Muscle of back (tissue), 11 donors: ENCODE results near the gene ASXL2. TPM values are rescaled to one million over a fixed set of nuclear protein-coding genes. Genes with fewer than 3 reads are reported as not detected.
A peak's percentile ranks its signal among the peaks of the same experiment; 100 is the strongest.
"Not testable (repeated sequence)": the region's sequence is repeated elsewhere in the genome, so short reads cannot be mapped to it uniquely, and the experiment has no call there.

Source experiments
- DNase-seq, 3 donors: peaks; one replicate each; pipeline versions ENCODE4 v3.0.0 to v3.0.0-alpha.2; 2013
- polyA plus RNA-seq, 10 donors: library from polyadenylated mRNA; unstranded; fragments of 120-200 nt; gene quantifications; one replicate each; pipeline ENCODE4 v1.2.1, GENCODE V29; 2013; ENCODE audit not compliant: insufficient read length in 10 of 10

Gene ASXL2
- polyA plus RNA-seq, 10 donors = 10.3 to 19.5 (median 13.4) TPM

DNA sequence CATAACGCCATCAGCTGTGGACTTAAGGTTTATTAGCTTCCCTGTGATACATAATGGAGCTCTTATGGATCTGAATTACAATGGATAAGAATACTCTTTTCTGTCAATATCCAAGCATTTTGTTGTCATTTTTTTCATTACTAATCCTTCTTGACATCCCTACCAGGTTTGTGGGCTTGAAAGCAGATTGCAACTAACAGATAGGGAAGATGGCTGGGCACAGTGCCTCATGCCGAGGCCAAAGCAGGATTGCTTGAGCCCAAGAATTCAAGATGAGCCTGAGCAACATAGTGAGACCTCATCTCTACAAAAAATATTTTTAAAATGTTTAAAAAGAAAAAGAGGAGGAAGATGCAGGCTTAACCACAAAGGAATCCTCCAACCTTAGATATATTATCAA is 42.4 kb downstream of the ASXL2 start:
- no peak for DNase-seq

DNA sequence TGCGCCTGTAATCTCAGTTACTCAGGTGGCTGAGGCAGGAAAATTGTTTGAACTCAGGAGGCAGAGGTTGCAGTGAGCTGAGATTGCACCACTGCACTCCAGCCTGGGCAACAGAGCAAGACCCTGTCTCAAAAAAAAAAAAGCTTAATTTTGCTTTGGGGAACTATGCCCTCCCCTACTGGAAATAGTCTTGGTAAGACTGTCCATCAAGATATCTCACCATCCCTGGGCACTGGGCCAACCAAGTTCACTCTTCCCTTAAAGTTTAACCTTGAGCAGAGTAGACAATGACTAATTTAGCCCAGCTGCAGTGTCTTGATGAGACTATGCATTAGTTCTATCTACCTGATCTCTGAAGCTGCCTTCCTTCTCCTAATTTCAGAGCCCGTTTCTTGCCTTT is 44.7 kb downstream of the ASXL2 start:
- no peak for DNase-seq

DNA sequence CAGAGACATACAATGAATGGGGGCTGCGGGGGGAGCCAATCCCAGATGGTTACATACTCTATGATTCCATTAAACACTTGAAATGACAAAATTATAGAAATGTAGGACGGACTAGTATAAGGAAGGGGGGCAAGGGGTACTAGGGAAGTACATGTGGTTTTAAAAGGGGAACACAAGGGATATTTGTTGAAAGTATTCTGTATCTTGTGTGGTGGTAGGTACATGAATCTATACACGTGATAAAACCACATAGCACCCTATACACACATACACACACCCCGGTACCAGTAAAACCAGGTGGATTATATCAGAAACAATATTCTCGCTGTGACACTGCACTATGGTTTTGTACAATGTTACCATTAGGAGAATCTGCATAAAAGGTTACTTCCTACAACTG is 45.4 kb downstream of the ASXL2 start:
- DNase-seq = no peak

DNA sequence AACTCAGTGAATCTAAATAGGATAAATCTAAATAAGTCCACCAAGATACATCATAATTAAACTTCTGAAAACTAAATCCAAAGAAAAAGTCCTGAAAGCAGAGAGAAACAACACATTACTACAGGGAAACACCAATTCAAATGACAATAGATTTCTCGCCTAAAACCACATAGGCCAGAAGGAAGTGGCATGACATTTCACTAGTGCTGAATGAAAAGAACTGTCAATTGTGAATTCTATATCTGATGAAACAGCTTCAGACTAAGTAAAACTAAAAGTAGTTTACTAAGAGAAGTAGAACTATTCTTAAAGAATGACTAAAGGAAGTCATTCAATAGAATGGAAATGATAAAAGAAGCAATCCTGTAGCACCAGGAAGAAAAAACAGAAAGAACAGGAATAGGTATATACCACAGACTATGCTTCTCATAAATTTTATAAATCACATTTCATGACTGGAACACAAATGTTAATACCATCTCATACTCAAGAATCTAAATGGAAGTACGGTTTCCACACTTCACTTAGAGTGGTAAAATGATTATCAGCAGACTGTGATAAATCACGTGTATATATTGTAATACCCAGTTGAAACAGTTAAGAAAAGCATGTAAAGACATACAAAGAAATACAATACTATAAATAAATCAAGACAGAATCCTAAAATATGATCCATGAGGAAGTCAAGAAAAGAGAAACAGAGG is 46.4 kb downstream of the ASXL2 start:
- DNase-seq = no peak

DNA sequence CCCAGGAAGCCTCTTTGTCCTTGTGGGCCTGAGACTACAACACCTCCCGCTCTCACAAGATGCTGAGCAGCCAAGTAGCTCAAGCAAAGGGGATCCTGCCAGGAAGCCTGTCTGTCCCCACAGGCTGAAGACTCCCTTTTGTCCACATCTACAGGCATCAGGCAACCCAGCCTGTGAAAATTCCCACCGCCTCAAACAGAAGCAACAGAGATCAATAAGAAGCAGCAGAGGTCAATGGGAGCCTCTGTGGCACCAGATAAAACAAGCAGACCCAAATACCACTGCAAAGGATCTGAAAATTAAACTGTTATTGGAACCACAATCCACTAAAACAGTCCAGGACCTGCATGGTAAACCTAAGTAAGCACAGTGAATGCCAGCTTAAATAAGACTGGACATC is 48.5 kb downstream of the ASXL2 start:
- no peak for DNase-seq

DNA sequence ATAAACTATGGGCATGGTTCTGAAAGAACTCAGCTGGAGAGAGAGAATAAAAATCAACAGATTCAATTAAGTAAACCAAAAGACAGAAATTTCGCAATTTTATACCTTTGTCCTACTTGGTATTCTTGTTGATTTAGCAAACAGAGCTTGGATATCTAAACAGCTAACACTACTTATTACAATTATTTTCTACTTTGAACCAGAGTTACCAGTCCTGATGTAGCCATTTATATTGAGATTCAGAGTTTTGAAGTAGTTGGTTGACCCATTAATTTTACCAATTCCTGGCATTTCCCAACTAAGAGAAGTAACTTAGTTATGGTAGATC is 48.9 kb downstream of the ASXL2 start:
- DNase-seq = no peak

- not testable (repeated sequence) for DNase-seq
Observed at GRCh38 chr2:25828532-25829376, 49.5 kb downstream of the ASXL2 start.

DNA sequence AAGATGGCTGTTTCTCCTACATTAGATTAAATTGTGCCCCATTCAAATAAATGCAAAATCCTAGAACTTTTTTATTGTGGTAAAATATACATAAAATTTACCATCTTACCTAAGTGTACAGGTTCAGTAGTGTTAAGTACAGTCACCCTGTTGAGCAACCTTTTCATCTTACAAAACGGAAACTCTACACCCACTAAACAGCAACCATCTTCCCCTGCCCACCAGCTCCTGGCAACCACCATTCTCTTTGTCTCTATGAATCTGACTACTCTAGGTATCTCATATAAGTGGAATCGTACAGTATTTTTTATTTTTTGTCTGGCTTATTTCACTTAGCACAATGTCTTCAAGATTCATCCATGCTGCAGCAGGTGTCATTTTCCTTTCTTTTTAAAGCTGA is 53.0 kb downstream of the ASXL2 start:
- no peak for DNase-seq

GRCh38 chr2:25824718-25825117 is 53.6 kb downstream of the ASXL2 start:
- no peak for DNase-seq

GRCh38 chr2:25824216-25824615 is 54.1 kb downstream of the ASXL2 start:
- no peak for DNase-seq

DNA sequence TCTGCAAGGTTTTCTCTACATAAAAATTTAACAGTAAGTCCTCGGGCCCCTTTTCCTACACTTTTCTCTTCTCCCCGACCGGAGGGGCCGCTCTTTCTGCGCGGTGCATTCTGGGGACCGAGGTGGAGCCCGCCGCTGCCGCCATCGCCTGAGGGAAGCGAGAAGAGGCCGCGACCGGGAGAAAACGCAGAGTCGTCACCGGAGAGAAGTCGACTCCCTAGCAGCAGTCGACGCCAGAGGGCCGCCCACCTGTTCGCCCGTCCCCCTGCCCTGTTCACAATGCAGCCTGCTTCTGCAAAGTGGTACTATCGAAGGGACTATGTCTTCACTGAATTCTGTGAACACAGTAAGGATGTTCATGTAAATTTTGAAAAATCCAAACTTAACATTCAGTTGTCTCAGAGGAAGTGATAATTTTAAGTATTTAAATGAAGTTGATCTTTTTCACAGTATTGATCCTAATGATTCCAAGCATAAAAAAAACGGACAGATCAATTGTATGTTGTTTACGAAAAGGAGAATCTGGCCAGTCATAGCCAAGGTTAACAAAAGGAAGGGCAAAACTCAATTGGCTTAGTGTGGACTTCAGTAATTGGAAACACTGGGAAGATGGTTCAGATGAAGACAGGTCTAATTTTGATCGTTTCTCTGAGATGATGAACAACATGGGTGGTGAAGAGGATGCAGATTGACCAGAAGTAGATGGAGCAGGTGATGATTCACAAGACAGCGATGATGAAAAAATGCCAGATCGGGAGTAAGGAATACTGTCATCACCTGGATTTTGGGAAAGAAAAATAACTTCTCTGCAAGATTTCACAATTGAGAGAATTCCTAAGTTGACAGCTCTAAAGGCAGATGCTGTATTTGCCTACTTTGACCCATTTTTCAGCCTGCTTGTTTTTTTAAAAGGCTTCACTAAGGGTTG is 55.8 kb downstream of the ASXL2 start:
- DNase-seq = peak; percentile 13 to 72 (median 44)

- DNase-seq = peak in 1 of 3 donors; percentile 5
Observed at GRCh38 chr2:25821225-25822056, 56.8 kb downstream of the ASXL2 start.

DNA sequence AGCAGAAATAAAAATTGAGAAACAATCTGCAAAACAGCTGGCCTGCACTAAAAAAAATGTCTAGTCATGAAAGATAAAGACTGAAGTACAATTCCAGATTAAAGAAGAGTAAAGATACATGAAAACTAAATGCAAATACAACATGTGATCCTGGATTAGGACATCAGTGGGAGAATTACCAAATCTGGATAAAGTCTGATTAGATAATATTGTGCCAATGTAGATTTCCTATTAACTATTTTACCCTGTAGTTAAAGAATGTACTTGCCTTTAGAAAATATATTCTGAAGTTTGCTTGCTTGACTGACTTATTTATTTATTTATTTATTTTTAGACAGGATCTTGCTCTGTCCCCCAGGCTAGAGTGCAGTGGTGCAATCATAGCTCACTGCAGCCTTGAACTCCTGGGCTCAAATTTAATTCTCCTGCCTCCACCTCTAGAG is 58.7 kb downstream of the ASXL2 start:
- DNase-seq = no peak

DNA sequence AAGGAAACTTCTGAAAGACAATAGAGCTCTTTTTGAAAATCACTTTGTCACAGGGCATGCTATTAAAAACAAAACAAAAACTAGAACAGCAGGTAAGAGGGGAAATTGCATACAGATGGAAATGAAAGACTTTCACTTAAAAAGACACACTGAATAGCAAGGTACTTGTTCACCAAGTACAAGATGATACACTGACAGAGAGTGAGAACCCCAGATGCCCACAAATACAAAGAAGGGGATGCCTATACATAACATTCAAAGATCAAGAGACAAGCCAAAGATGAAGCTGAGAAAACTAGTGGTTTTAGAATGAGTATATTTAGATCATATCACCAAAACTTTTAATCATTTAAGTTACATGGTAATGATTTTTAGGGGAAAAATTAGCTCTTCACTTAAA is 60.7 kb downstream of the ASXL2 start:
- DNase-seq = no peak

- no peak for DNase-seq
Observed at GRCh38 chr2:25817006-25817405, 61.3 kb downstream of the ASXL2 start.

DNA sequence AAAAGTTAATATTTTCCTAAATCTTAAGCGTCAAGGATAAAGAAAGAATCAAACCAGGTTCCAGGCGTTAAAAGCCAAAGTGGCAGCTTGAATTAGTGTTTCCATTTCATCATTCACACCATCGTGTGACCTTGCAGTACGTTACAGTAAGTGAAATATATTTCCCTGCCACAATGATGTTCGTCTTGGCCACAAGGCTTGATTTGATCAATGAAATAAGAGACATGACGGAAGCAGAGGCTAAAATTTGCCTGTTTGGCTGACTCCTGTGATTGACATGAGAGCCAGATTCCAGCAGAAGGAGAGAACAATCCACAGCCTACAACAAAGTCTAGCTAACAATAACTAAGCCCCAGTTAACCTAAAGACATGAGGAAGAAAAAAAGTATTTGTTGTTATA is 62.0 kb downstream of the ASXL2 start:
- no peak for DNase-seq

GRCh38 chr2:25814681-25815080 is 63.6 kb downstream of the ASXL2 start:
- DNase-seq = no peak

DNA sequence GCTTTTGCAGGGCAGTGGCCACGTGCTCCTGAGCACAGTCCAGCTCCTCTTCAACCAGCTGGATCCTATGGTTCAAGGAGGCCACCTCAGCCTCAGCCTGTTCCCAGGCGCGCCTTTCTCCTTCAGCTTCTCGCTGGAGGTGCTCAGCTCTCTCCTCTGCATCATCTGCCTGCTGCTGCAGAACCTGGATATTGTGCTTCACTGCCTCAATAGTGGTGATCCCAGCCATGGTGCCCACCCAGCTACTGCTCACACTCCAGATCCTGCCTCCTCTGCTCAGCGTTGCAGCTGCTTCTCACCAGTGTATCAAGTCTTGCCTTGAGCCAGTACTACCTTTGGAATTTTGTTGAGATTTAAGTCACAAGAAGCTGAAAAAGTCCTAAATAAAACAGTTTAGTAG is 67.9 kb downstream of the ASXL2 start:
- no peak for DNase-seq

- DNase-seq = no peak
Observed at GRCh38 chr2:25809646-25810045, 68.6 kb downstream of the ASXL2 start.

DNA sequence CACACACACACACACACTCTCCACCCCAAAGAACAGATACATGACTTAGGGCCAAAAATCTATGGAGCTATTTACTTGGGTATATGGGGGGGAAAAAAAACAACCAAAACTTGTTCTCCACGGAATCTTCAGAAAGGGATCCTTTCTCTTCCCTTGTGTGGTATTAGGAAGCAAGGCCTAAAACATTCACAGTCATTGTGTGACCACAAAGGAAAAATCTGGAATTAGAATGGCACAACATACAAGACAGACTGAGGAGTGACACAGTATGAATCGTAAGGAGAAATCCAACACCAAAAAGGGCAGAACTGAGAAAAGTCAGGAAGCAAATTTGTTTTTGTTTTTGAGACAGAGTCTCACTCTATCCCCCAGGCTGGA is 70.3 kb downstream of the ASXL2 start:
- peak in 1 of 3 donors; percentile 15 for DNase-seq

GRCh38 chr2:25806941-25807340 is 71.3 kb downstream of the ASXL2 start:
- no peak for DNase-seq
